IMR-90 (cell line): ENCODE results near the gene ANO4. TPM values are rescaled to one million over a fixed set of nuclear protein-coding genes. Genes with fewer than 3 reads are reported as not detected.

Experiments
- ATAC-seq: fragments of 200-7000 bp; cut with Tn5 transposase; 2 replicates; pipeline ENCODE4 v1.9.1; 2020; ENCODE audit warnings: low read depth, mild to moderate bottlenecking, moderate library complexity
- BruUV-seq: library from RNA; stranded (reverse); fragments of 400-500 nt; replicated peaks from 2 replicates; lab custom pipeline; 2021; lab: Mats Ljungman, UMichigan
- CTCF ChIA-PET: fragments of 300-600 bp; formaldehyde crosslinking; extraction: SDS; loops from one replicate; lab custom pipeline; 2021; ENCODE audit warnings: antibody characterized with exemption; lab: Yijun Ruan, JAX
- POLR2A ChIA-PET: fragments of 300-600 bp; sonication (Branson Sonifier 250); formaldehyde crosslinking; loops from one replicate; lab custom pipeline; 2022; ENCODE audit warnings: antibody characterized with exemption; ENCODE audit not compliant: unreplicated experiment; lab: Charles Lee
- DNase-seq: peaks from one replicate; pipeline ENCODE4 v3.0.0; 2013
- H2AFZ ChIP-seq: replicated peaks from 2 replicates; pipeline ENCODE3; 2013; ENCODE audit warnings: low read length, mild to moderate bottlenecking; ENCODE audit not compliant: poor library complexity
- H2AK5ac ChIP-seq: 2 replicates; pipeline ENCODE4 v1.6.1; 2013; ENCODE audit warnings: low read depth, low read length, inconsistent platforms
- H2AK9ac ChIP-seq: replicated peaks from 2 replicates; pipeline ENCODE3; 2013; ENCODE audit warnings: mild to moderate bottlenecking, low read depth, low read length, moderate library complexity; ENCODE audit not compliant: poor library complexity
- H2BK120ac ChIP-seq: 2 replicates; pipeline ENCODE4 v1.6.1; 2013; ENCODE audit warnings: low read depth, low read length, inconsistent platforms
- H2BK15ac ChIP-seq: 3 replicates; pipeline ENCODE4 v1.6.1; 2013; ENCODE audit warnings: low read depth, low read length, inconsistent platforms
- H2BK20ac ChIP-seq: 2 replicates; pipeline ENCODE4 v1.6.1; 2013; ENCODE audit warnings: low read depth, mild to moderate bottlenecking, inconsistent platforms, low read length, moderate library complexity
- H2BK5ac ChIP-seq: 2 replicates; pipeline ENCODE4 v1.6.1; 2013; ENCODE audit warnings: mild to moderate bottlenecking, low read depth, low read length, inconsistent platforms; ENCODE audit not compliant: poor library complexity, severe bottlenecking
- H3K14ac ChIP-seq: replicated peaks from 2 replicates; pipeline ENCODE4 v1.6.1; 2013; ENCODE audit warnings: low read depth, low read length, inconsistent platforms
- H3K18ac ChIP-seq: 2 replicates; pipeline ENCODE4 v1.6.1; 2013; ENCODE audit warnings: low read depth, low read length, control low read depth
- H3K23ac ChIP-seq: 2 replicates; pipeline ENCODE4 v1.6.1; 2013; ENCODE audit warnings: low read depth, low read length, inconsistent platforms
- H3K27ac ChIP-seq: 2 replicates; pipeline ENCODE4 v1.5.1; 2013; ENCODE audit warnings: mild to moderate bottlenecking, control low read depth, low read length; ENCODE audit not compliant: insufficient read depth
- H3K27me3 ChIP-seq: 2 replicates; pipeline ENCODE4 v1.6.1; 2013; ENCODE audit warnings: low read length; ENCODE audit not compliant: control insufficient read depth, insufficient read depth
- H3K36me3 ChIP-seq: 2 replicates; pipeline ENCODE4 v1.6.1; 2013; ENCODE audit warnings: low read length, mixed read lengths; ENCODE audit not compliant: control insufficient read depth, insufficient read depth
- H3K4ac ChIP-seq: 2 replicates; pipeline ENCODE4 v1.6.1; 2013; ENCODE audit warnings: low read depth, low read length, inconsistent platforms
- H3K4me1 ChIP-seq: 2 replicates; pipeline ENCODE4 v1.6.1; 2013; ENCODE audit warnings: low read length, mixed read lengths; ENCODE audit not compliant: control insufficient read depth, insufficient read depth
- H3K4me2 ChIP-seq: 2 replicates; pipeline ENCODE4 v1.6.1; 2013; ENCODE audit warnings: low read depth, mild to moderate bottlenecking, control low read depth, low read length, moderate library complexity
- H3K4me3 ChIP-seq: 2 replicates; pipeline ENCODE4 v1.5.1; 2013; ENCODE audit warnings: low read depth, mild to moderate bottlenecking, control low read depth, low read length, moderate library complexity; ENCODE audit not compliant: insufficient read depth
- H3K56ac ChIP-seq: 2 replicates; pipeline ENCODE4 v1.6.1; 2013; ENCODE audit warnings: low read length, inconsistent platforms; ENCODE audit not compliant: insufficient read depth; ENCODE audit errors: extremely low read depth
- H3K79me1 ChIP-seq, 2 experiments: 2 replicates each; pipeline ENCODE4 v1.6.1; 2013; ENCODE audit warnings: low read length in 2 of 2, inconsistent platforms in 1 of 2, low read depth in 1 of 2
- H3K9ac ChIP-seq: 2 replicates; pipeline ENCODE4 v1.6.1; 2013; ENCODE audit warnings: low read depth, low read length, control low read depth
- H3K9me1 ChIP-seq: 2 replicates; pipeline ENCODE4 v1.6.1; 2013; ENCODE audit warnings: low read length, inconsistent platforms; ENCODE audit not compliant: insufficient read depth
- H3K9me3 ChIP-seq: 2 replicates; pipeline ENCODE4 v1.6.1; 2013; ENCODE audit warnings: low read length; ENCODE audit not compliant: control insufficient read depth, insufficient read depth
- H4K20me1 ChIP-seq: 2 replicates; pipeline ENCODE4 v1.6.1; 2013; ENCODE audit warnings: low read length, inconsistent platforms; ENCODE audit not compliant: insufficient read depth
- H4K5ac ChIP-seq: 2 replicates; pipeline ENCODE4 v1.6.1; 2013; ENCODE audit warnings: mild to moderate bottlenecking, low read depth, low read length, control low read depth
- H4K8ac ChIP-seq, 2 experiments: 2 replicates each; pipeline ENCODE4 v1.6.1; 2013; ENCODE audit warnings: low read depth in 2 of 2, low read length in 2 of 2, control low read depth in 1 of 2, inconsistent platforms in 1 of 2
- H4K91ac ChIP-seq: 2 replicates; pipeline ENCODE4 v1.6.1; 2013; ENCODE audit warnings: low read depth, low read length, inconsistent platforms; ENCODE audit not compliant: insufficient read depth
- BHLHE40 ChIP-seq: fragments of 150-350 bp; IDR thresholded peaks from 2 replicates; pipeline ENCODE4 v1.6.1; 2016; ENCODE audit warnings: mild to moderate bottlenecking, low read depth, low read length
- CEBPB ChIP-seq: IDR thresholded peaks from 2 replicates; pipeline ENCODE4 v1.6.1; 2012; ENCODE audit warnings: low read depth, low read length, improper control_type of control experiment
- CHD1 ChIP-seq: IDR thresholded peaks from 2 replicates; pipeline ENCODE4 v1.6.1; 2012; ENCODE audit warnings: low read depth, low read length, improper control_type of control experiment
- FOS ChIP-seq: fragments of 150-350 bp; IDR thresholded peaks from 2 replicates; pipeline ENCODE4 v1.6.1; 2016; ENCODE audit warnings: low read depth, low read length
- MAFK ChIP-seq: IDR thresholded peaks from 2 replicates; pipeline ENCODE4 v1.6.1; 2012; ENCODE audit warnings: low read depth, low read length, improper control_type of control experiment
- MAZ ChIP-seq: IDR thresholded peaks from 2 replicates; pipeline ENCODE4 v1.6.1; 2012; ENCODE audit warnings: low read depth, mild to moderate bottlenecking, low read length, improper control_type of control experiment, moderate library complexity, borderline replicate concordance
- MXI1 ChIP-seq: IDR thresholded peaks from 2 replicates; pipeline ENCODE4 v1.6.1; 2012; ENCODE audit warnings: low read depth, mild to moderate bottlenecking, low read length, moderate library complexity, borderline replicate concordance
- NFE2L2 ChIP-seq: fragments of 150-350 bp; IDR thresholded peaks from 2 replicates; pipeline ENCODE4 v1.6.1; 2016; ENCODE audit warnings: low read depth, mild to moderate bottlenecking, low read length
- POLR2A ChIP-seq: IDR thresholded peaks from 2 replicates; pipeline ENCODE4 v1.6.1; 2012; ENCODE audit warnings: mild to moderate bottlenecking, low read depth, low read length
- RAD21 ChIP-seq: IDR thresholded peaks from 2 replicates; pipeline ENCODE4 v1.6.1; 2012; ENCODE audit warnings: low read length, improper control_type of control experiment
- RCOR1 ChIP-seq: IDR thresholded peaks from 2 replicates; pipeline ENCODE4 v1.6.1; 2012; ENCODE audit warnings: mild to moderate bottlenecking, low read length, improper control_type of control experiment; ENCODE audit not compliant: insufficient replicate concordance
- RFX5 ChIP-seq: IDR thresholded peaks from 2 replicates; pipeline ENCODE4 v1.8.0; 2012; ENCODE audit warnings: low read depth, mild to moderate bottlenecking, low read length, moderate library complexity
- SMC3 ChIP-seq: fragments of 150-350 bp; IDR thresholded peaks from 2 replicates; pipeline ENCODE4 v1.6.1; 2016; ENCODE audit warnings: low read depth, mild to moderate bottlenecking, antibody characterized with exemption, low read length, moderate library complexity
- WGBS, 2 experiments: methylation state at CpG; one replicate each; pipeline versions ENCODE4 v1.1.5 to v1.1.7; 2013; ENCODE audit warnings: missing lambda C conversion rate in 2 of 2; ENCODE audit not compliant: insufficient read length in 1 of 2; ENCODE audit errors: extremely low coverage in 2 of 2; 5-methylcytosine and 5-hydroxymethylcytosine counted together
- dilution Hi-C: fragments of 300-500 bp; cut with HindIII; formaldehyde crosslinking; loops from one replicate; pipeline ENCODE4 v1.14.3; 2018; ENCODE audit warnings: low sequenced_read_pairs; ENCODE audit not compliant: unreplicated experiment
- in situ Hi-C: fragments of 300-500 bp; cut with MboI; formaldehyde crosslinking; loops from 3 replicates; pipeline ENCODE4 v1.14.3; 2019; ENCODE audit warnings: low sequenced_read_pairs, inconsistent platforms, mixed read lengths
- intact Hi-C: fragments of 100-400 bp; cut with micrococcal nuclease; formaldehyde crosslinking; loops from 2 replicates; pipeline ENCODE4 v1.10.0; 2022
- polyA plus RNA-seq, 3 experiments: library from polyadenylated mRNA; depleted of rRNA; stranded (reverse); fragments of >200 nt; gene quantifications; 2 replicates each; pipeline ENCODE4 v1.2.3, GENCODE V29; 2012; ENCODE audit warnings: low replicate concordance in 1 of 3
- total RNA-seq: library from RNA; depleted of rRNA; stranded (reverse); fragments of >200 nt; gene quantifications from 2 replicates; pipeline ENCODE4 v1.2.3, GENCODE V29; 2012
- TF ChIP-seq, protein P1 (sequence below): fragments of 150-350 bp; IDR thresholded peaks from 2 replicates; pipeline ENCODE4 v1.6.1; 2016; ENCODE audit warnings: low read depth, mild to moderate bottlenecking, low read length, moderate library complexity, borderline replicate concordance
- TF ChIP-seq, protein P2 (sequence below): conservative IDR thresholded peaks from 2 replicates; pipeline ENCODE4 v1.5.1; 2012; ENCODE audit warnings: mild to moderate bottlenecking, low read depth, low read length, improper control_type of control experiment
- TF ChIP-seq, protein P3 (sequence below): fragments of 150-350 bp; IDR thresholded peaks from 2 replicates; pipeline ENCODE4 v1.6.1; 2017; ENCODE audit warnings: mild to moderate bottlenecking, antibody characterized with exemption, low read length, low read depth

Gene ANO4
- total and polyA plus RNA-seq, 2 of the 4 experiments (the other 2 are of a cell fraction): 4.7 to 10.2 TPM

DNA sequence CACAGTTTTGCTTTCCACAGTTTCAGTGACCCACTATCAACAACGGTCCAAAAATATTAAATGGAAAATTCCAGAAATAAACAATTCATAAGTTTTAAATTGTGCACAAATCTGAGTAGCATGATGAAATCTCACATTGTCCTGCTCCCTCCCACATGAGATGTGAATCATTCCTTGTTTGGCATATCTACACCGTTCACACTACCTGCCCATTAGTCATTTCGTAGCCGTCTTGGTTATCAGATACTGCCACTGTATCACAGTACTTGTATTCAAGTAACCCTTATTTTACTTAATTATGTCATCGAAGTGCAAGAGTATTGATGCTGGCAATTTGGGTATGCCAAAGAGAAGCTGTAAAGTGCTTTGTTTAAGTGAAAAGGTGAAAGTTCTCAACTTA is 270.1 kb downstream of the ANO4 start:
- no CpG with 5 or more reads among the region's 5 CpGs for WGBS, 2 experiments
- dilution Hi-C loops (no loop called here), intact Hi-C loops (no loop called here), in situ Hi-C loops (no loop called here)
- Histone ChIP-seq H3K4me3 (no peak overlapping the region), H3K4ac (no peak overlapping the region), H2AFZ (no peak overlapping the region), H3K56ac (no peak overlapping the region), H3K27ac (no peak overlapping the region), H3K4me1 (no peaks in the 10 kb centered on the region), H4K5ac (no peak overlapping the region), H3K27me3 (no peaks in the 10 kb centered on the region), H2BK20ac (no peak overlapping the region), H2AK9ac (no peak overlapping the region), H3K79me1 (no peaks in the 10 kb centered on the region), H4K20me1 (no peaks in the 10 kb centered on the region), H3K36me3 (no peaks in the 10 kb centered on the region), H3K14ac (no peak overlapping the region), H2BK15ac (no peak overlapping the region), H3K23ac (no peak overlapping the region), H3K9me1 (no peaks in the 10 kb centered on the region), H3K9ac (no peak overlapping the region), H3K9me3 (no peaks in the 10 kb centered on the region), H2BK5ac (no peak overlapping the region), H3K18ac (no peak overlapping the region), H4K8ac (no peak overlapping the region), H4K91ac (no peak overlapping the region), H3K4me2 (no peak overlapping the region), H2AK5ac (no peak overlapping the region), H2BK120ac (no peak overlapping the region)
- ChIA-PET CTCF (no interaction called here), POLR2A (no interaction called here)
- DNase-seq (no peak), ATAC-seq (no peak)
- no TSS peak for BruUV-seq
- TF ChIP-seq NFE2L2 (no peak), RAD21 (no peak), SMC3 (no peak), CHD1 (no peak), MXI1 (no peak), RCOR1 (no peak), MAFK (no peak), RFX5 (no peak), POLR2A (no peak), BHLHE40 (no peak), CEBPB (no peak), FOS (no peak), MAZ (no peak)
- TF ChIP-seq, protein P1, sequence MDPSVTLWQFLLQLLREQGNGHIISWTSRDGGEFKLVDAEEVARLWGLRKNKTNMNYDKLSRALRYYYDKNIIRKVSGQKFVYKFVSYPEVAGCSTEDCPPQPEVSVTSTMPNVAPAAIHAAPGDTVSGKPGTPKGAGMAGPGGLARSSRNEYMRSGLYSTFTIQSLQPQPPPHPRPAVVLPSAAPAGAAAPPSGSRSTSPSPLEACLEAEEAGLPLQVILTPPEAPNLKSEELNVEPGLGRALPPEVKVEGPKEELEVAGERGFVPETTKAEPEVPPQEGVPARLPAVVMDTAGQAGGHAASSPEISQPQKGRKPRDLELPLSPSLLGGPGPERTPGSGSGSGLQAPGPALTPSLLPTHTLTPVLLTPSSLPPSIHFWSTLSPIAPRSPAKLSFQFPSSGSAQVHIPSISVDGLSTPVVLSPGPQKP: no peak
- TF ChIP-seq, protein P2, sequence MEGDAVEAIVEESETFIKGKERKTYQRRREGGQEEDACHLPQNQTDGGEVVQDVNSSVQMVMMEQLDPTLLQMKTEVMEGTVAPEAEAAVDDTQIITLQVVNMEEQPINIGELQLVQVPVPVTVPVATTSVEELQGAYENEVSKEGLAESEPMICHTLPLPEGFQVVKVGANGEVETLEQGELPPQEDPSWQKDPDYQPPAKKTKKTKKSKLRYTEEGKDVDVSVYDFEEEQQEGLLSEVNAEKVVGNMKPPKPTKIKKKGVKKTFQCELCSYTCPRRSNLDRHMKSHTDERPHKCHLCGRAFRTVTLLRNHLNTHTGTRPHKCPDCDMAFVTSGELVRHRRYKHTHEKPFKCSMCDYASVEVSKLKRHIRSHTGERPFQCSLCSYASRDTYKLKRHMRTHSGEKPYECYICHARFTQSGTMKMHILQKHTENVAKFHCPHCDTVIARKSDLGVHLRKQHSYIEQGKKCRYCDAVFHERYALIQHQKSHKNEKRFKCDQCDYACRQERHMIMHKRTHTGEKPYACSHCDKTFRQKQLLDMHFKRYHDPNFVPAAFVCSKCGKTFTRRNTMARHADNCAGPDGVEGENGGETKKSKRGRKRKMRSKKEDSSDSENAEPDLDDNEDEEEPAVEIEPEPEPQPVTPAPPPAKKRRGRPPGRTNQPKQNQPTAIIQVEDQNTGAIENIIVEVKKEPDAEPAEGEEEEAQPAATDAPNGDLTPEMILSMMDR: no peak
- TF ChIP-seq, protein P3, sequence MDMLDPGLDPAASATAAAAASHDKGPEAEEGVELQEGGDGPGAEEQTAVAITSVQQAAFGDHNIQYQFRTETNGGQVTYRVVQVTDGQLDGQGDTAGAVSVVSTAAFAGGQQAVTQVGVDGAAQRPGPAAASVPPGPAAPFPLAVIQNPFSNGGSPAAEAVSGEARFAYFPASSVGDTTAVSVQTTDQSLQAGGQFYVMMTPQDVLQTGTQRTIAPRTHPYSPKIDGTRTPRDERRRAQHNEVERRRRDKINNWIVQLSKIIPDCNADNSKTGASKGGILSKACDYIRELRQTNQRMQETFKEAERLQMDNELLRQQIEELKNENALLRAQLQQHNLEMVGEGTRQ: no peak
